K562 (cell line): ENCODE results near the gene MYCBP2.

Experiments
- EZH2 ChIP-seq: IDR thresholded peaks from 2 replicates; pipeline ENCODE4 v1.6.1; 2012; ENCODE audit warnings: low read depth, mild to moderate bottlenecking, inconsistent platforms, low read length, borderline replicate concordance
- FOXJ3 ChIP-seq: sonication (generic); formaldehyde crosslinking; IDR thresholded peaks from 2 replicates; pipeline ENCODE4 v1.4.0; 2020; ENCODE audit warnings: mild to moderate bottlenecking, missing genetic modification reagents
- MAX ChIP-seq: sonication (generic); formaldehyde crosslinking; IDR thresholded peaks from 2 replicates; pipeline ENCODE4 v1.9.0; 2022; ENCODE audit warnings: mild to moderate bottlenecking, missing genetic modification reagents
- RB1 ChIP-seq: fragments of 450-650 bp; IDR thresholded peaks from 2 replicates; pipeline ENCODE4 v1.6.1; 2017; ENCODE audit warnings: low read depth, mild to moderate bottlenecking
- SETDB1 ChIP-seq: IDR thresholded peaks from one replicate; pipeline ENCODE4 v1.6.1; 2012; ENCODE audit warnings: low read length, control low read depth, inconsistent platforms
- SMARCA5 ChIP-seq: fragments of 450-650 bp; IDR thresholded peaks from 2 replicates; pipeline ENCODE4 v1.6.1; 2016
- UBTF ChIP-seq, 2 experiments: IDR thresholded peaks; 2 replicates each; pipeline ENCODE4 v1.6.1; 2012; ENCODE audit warnings: improper control_type of control experiment in 2 of 2, low read depth in 2 of 2, low read length in 2 of 2, borderline replicate concordance in 1 of 2
- YY1 ChIP-seq, 3 experiments: IDR thresholded peaks; 2 replicates each; pipeline ENCODE4 v1.6.1; 2011; ENCODE audit warnings: low read length in 2 of 3, mild to moderate bottlenecking in 2 of 3, moderate library complexity in 2 of 3, borderline replicate concordance in 1 of 3, control low read depth in 1 of 3, low read depth in 1 of 3; ENCODE audit not compliant: insufficient read depth in 3 of 3, insufficient replicate concordance in 2 of 3, control insufficient read depth in 1 of 3, insufficient read length in 1 of 3; ENCODE audit errors: extremely low read depth in 1 of 3
- ZNF507 ChIP-seq: conservative IDR thresholded peaks from 2 replicates; pipeline ENCODE4 v1.6.1; 2017; ENCODE audit warnings: missing genetic modification characterization, missing compliant biosample characterization
- TF ChIP-seq, protein P1 (sequence below), 3 experiments: IDR thresholded peaks in 2 of 3; conservative IDR thresholded peaks in 1 of 3; 2 replicates each; pipeline ENCODE4 v1.5.1; 2011 to 2012; ENCODE audit warnings: low read length in 3 of 3, mild to moderate bottlenecking in 3 of 3, control low read depth in 2 of 3, improper control_type of control experiment in 1 of 3, inconsistent platforms in 1 of 3, low read depth in 1 of 3, mixed read lengths in 1 of 3, moderate library complexity in 1 of 3; ENCODE audit not compliant: insufficient read depth in 2 of 3
- TF ChIP-seq, protein P2 (sequence below), 2 experiments: fragments of 450-650 bp; IDR thresholded peaks; 2 replicates each; pipeline ENCODE4 v1.6.1; 2018; ENCODE audit warnings: mild to moderate bottlenecking in 2 of 2, low read depth in 1 of 2; ENCODE audit not compliant: partially characterized antibody in 2 of 2

DNA sequence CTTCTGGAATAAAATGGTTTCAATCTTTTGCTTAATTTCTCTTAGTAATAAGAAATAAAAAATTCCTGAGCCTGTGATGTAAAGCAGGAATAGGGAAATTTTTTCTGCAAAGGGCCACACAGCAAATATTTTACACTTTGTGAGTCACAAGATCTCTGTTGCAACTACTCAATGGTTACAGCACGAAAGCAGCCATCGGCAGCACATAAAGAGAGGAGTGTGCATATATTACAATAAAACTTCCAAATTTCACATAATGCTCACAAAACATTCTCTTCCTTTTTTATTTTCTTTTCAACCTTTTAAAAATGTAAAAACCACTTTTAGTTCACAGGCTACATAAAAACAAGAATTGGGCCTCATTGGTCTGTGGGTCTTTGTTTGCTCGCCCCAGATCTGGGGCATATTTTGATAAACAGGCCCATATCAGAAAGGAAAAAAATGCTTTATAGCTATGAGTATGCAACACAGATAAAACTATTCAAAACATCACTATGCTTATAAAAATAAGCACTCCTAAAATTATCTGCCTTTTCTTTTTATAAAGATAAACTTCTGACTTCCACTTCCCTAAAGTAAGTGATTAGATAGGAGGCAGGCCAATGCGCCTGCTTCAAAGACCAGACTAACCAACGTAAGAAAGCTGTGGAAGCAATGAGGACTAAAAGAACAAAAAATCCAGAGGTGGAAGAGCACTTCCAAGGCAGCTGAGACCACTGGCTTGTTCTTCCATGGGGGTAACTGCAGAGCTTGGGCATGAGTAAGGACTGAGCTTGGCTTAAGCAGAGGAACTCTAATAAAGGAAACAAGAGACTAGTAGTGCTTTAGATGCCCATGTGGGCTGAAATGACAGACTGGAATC, 26.5 kb downstream of the MYCBP2 start:
- no peak for TF ChIP-seq ZNF507
- no peak for TF ChIP-seq MAX (CRISPR knock-in tag)
- TF ChIP-seq SETDB1, result no peak
- TF ChIP-seq, protein P1, sequence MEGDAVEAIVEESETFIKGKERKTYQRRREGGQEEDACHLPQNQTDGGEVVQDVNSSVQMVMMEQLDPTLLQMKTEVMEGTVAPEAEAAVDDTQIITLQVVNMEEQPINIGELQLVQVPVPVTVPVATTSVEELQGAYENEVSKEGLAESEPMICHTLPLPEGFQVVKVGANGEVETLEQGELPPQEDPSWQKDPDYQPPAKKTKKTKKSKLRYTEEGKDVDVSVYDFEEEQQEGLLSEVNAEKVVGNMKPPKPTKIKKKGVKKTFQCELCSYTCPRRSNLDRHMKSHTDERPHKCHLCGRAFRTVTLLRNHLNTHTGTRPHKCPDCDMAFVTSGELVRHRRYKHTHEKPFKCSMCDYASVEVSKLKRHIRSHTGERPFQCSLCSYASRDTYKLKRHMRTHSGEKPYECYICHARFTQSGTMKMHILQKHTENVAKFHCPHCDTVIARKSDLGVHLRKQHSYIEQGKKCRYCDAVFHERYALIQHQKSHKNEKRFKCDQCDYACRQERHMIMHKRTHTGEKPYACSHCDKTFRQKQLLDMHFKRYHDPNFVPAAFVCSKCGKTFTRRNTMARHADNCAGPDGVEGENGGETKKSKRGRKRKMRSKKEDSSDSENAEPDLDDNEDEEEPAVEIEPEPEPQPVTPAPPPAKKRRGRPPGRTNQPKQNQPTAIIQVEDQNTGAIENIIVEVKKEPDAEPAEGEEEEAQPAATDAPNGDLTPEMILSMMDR (IDR thresholded peaks at IDR 0.05 in 2 of 3, conservative IDR thresholded peaks at IDR 0.05 in 1 of 3; ENCODE audit: insufficient read depth in 2 of 3, low read depth in 1 of 3, low read length in 3 of 3), result no peak
- TF ChIP-seq FOXJ3 (CRISPR knock-in tag), result no peak
- no peak for TF ChIP-seq SMARCA5
- TF ChIP-seq, protein P2, sequence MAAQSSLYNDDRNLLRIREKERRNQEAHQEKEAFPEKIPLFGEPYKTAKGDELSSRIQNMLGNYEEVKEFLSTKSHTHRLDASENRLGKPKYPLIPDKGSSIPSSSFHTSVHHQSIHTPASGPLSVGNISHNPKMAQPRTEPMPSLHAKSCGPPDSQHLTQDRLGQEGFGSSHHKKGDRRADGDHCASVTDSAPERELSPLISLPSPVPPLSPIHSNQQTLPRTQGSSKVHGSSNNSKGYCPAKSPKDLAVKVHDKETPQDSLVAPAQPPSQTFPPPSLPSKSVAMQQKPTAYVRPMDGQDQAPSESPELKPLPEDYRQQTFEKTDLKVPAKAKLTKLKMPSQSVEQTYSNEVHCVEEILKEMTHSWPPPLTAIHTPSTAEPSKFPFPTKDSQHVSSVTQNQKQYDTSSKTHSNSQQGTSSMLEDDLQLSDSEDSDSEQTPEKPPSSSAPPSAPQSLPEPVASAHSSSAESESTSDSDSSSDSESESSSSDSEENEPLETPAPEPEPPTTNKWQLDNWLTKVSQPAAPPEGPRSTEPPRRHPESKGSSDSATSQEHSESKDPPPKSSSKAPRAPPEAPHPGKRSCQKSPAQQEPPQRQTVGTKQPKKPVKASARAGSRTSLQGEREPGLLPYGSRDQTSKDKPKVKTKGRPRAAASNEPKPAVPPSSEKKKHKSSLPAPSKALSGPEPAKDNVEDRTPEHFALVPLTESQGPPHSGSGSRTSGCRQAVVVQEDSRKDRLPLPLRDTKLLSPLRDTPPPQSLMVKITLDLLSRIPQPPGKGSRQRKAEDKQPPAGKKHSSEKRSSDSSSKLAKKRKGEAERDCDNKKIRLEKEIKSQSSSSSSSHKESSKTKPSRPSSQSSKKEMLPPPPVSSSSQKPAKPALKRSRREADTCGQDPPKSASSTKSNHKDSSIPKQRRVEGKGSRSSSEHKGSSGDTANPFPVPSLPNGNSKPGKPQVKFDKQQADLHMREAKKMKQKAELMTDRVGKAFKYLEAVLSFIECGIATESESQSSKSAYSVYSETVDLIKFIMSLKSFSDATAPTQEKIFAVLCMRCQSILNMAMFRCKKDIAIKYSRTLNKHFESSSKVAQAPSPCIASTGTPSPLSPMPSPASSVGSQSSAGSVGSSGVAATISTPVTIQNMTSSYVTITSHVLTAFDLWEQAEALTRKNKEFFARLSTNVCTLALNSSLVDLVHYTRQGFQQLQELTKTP (IDR thresholded peaks at IDR 0.05; ENCODE audit: low read depth in 1 of 2, partially characterized antibody in 2 of 2), result no peak
- no peak for TF ChIP-seq UBTF (IDR thresholded peaks at IDR 0.05; ENCODE audit: borderline replicate concordance in 1 of 2, low read depth in 2 of 2, low read length in 2 of 2)
- no peak for TF ChIP-seq RB1
- no peak for TF ChIP-seq YY1 (IDR thresholded peaks at IDR 0.05; ENCODE audit: borderline replicate concordance in 1 of 3, control insufficient read depth in 1 of 3, extremely low read depth in 1 of 3, insufficient read depth in 3 of 3, insufficient read length in 1 of 3, insufficient replicate concordance in 2 of 3, low read depth in 1 of 3, low read length in 2 of 3)
- TF ChIP-seq EZH2, result no peak
